K562 (cell line): ENCODE results near the gene C20orf96. TPM values are rescaled to one million over a fixed set of nuclear protein-coding genes. Genes with fewer than 3 reads are reported as not detected.

Experiments used
- CHD7 ChIP-seq: fragments of 200-600 bp; sonication (generic); IDR thresholded peaks from one replicate; pipeline ENCODE4 v1.6.1; 2012; ENCODE audit warnings: mild to moderate bottlenecking, low read depth, low read length, inconsistent platforms
- MGA ChIP-seq: fragments of 450-650 bp; IDR thresholded peaks from 2 replicates; pipeline ENCODE4 v1.6.1; 2016; ENCODE audit warnings: mild to moderate bottlenecking, moderate library complexity
- POLR3G ChIP-seq: IDR thresholded peaks from 2 replicates; pipeline ENCODE4 v1.6.1; 2011; ENCODE audit not compliant: insufficient read length, insufficient replicate concordance; ENCODE audit errors: extremely low read depth
- polyA plus RNA-seq, 8 experiments: library from polyadenylated mRNA; depleted of rRNA in 4 of 8; stranded (reverse) in 5 of 8; unstranded in 3 of 8; fragments of >200 nt; fragmentation: Nextera tagmentation in 2 of 8; fragmentation: Illumina TruSeq in 1 of 8; extraction: Ambion mirVana in 2 of 8; extraction: Trizol in 1 of 8; gene quantifications; 2 replicates each; pipeline versions ENCODE4 v1.2.1 to v1.2.3, GENCODE V29; 2011 to 2014; ENCODE audit warnings: inconsistent platforms in 1 of 8, missing spikeins in 1 of 8
- total RNA-seq, 7 experiments: library from RNA; depleted of rRNA in 6 of 7; stranded (reverse); fragments of >200 nt in 6 of 7; fragmentation: Illumina TruSeq in 2 of 7; extraction: Trizol in 2 of 7; gene quantifications; 2 replicates each; pipeline versions ENCODE4 v1.2.1 to v1.2.3, GENCODE V29; 2011 to 2021; ENCODE audit warnings: low replicate concordance in 1 of 7

The C20orf96 gene
- total and polyA plus RNA-seq, 9 of the 15 experiments (the other 6 are each of a cell fraction or from before 2014, with no cell fraction given), result 1.7 to 11.7 (median 4.2) TPM

GRCh38 chr20:297098-297924 lies 6.8 kb upstream of the C20orf96 start, which contains the start of gene ZCCHC3 (continued):
- peak; percentile 95 for TF ChIP-seq MGA
- no peak for TF ChIP-seq POLR3G
- no peak for TF ChIP-seq CHD7
